AG04450 (cell line): ENCODE results near the gene MINK1. TPM values are rescaled to one million over a fixed set of nuclear protein-coding genes. Genes with fewer than 3 reads are reported as not detected.
A peak's percentile ranks its signal among the peaks of the same experiment; 100 is the strongest.

Experiments
- CTCF ChIA-PET: fragments of 300-600, 350-600 bp; formaldehyde crosslinking; extraction: SDS; loops from one replicate; lab custom pipeline; 2022; ENCODE audit warnings: antibody characterized with exemption, inconsistent platforms; lab: Charles Lee
- POLR2A ChIA-PET: fragments of 350-600 bp; formaldehyde crosslinking; extraction: SDS; loops from one replicate; lab custom pipeline; 2021; ENCODE audit warnings: antibody characterized with exemption, inconsistent platforms; lab: Yijun Ruan, JAX
- DNase-seq: peaks from one replicate; pipeline ENCODE4 v3.0.0-alpha.2; 2011; ENCODE audit warnings: low read depth, low spot score
- H3K27ac ChIP-seq: one replicate; pipeline ENCODE4 v1.5.1; 2012; ENCODE audit warnings: low read depth, low read length, control low read depth
- H3K27me3 ChIP-seq: one replicate; pipeline ENCODE4 v1.6.0; 2012; ENCODE audit warnings: low read length; ENCODE audit not compliant: control insufficient read depth, insufficient read depth
- H3K4me3 ChIP-seq: 2 replicates; pipeline ENCODE4 v1.5.1; 2011; ENCODE audit warnings: mild to moderate bottlenecking, low read depth, low read length, control low read depth
- H3K9me3 ChIP-seq: 2 replicates; pipeline ENCODE4 v1.5.1; 2012; ENCODE audit warnings: low read length; ENCODE audit not compliant: control insufficient read depth, insufficient read depth
- CTCF ChIP-seq: IDR thresholded peaks from 2 replicates; pipeline ENCODE4 v1.5.1; 2011; ENCODE audit warnings: low read depth, low read length, control low read depth, inconsistent platforms
- polyA plus RNA-seq: library from polyadenylated mRNA; depleted of rRNA; stranded (reverse); fragments of >200 nt; gene quantifications from 2 replicates; pipeline ENCODE4 v1.2.3, GENCODE V29; 2011

Gene MINK1
- polyA plus RNA-seq, 1 experiment = 29.4 TPM

GRCh38 chr17:4790705-4791088 is 42.4 kb upstream of the MINK1 start:
- Histone ChIP-seq H3K9me3 (no peaks in the 10 kb centered on the region; the same call in 1 of the 2 replicates), H3K4me3 (peak overlapping the region; percentile 66), H3K27ac (peak overlapping the region; percentile 75), H3K27me3 (peaks cover 12% of the 10 kb centered on the region)
- ChIA-PET CTCF (interaction anchor here (0.6 to 5.7 kb wide), 19 partner anchors 11 to 149 kb away, joined by 3 to 46 read pairs (median 5); partner anchors contain the start of genes ARRB2, PELP1, PLD2 and RNF167), POLR2A (interaction anchor here (1.5 kb wide), 3 partner anchors 11 to 68 kb away, joined by 3 to 5 read pairs (median 4); partner anchors contain the start of gene PLD2)
- TF ChIP-seq CTCF = no peak
- no peak for DNase-seq

- ChIA-PET CTCF (no interaction called here), POLR2A (no interaction called here)
- DNase-seq = no peak
- Histone ChIP-seq H3K27ac (no peak overlapping the region), H3K9me3 (no peaks in the 10 kb centered on the region; the same call in 1 of the 2 replicates), H3K27me3 (no peaks in the 10 kb centered on the region), H3K4me3 (no peak overlapping the region)
- TF ChIP-seq CTCF = no peak
Measured at GRCh38 chr17:4795168-4795567, 38.0 kb upstream of the MINK1 start.

GRCh38 chr17:4796552-4796920 is 36.6 kb upstream of the MINK1 start:
- no peaks in the 10 kb centered on the region for H3K27me3 ChIP-seq
- CTCF ChIA-PET = interaction anchor here (0.7 to 1.2 kb wide), 2 partner anchors 35 to 107 kb away, joined by 3 read pairs; partner anchors contain the start of gene CHRNE
- DNase-seq = no peak
- H3K9me3 ChIP-seq = no peaks in the 10 kb centered on the region; the same call in 1 of the 2 replicates
- POLR2A ChIA-PET = interaction anchor here (0.7 to 1.7 kb wide), 7 partner anchors 9 to 144 kb away, joined by 3 to 18 read pairs (median 4); partner anchors contain the start of genes ARRB2, PLD2, RNF167 and SLC25A11
- peak overlapping the region; percentile 100 for H3K4me3 ChIP-seq
- TF ChIP-seq CTCF = no peak
- H3K27ac ChIP-seq = peak overlapping the region; percentile 31

- H3K4me3 ChIP-seq = no peak overlapping the region
- no peaks in the 10 kb centered on the region for H3K9me3 ChIP-seq
- no peak overlapping the region for H3K27ac ChIP-seq
- no peak for DNase-seq
- no peak for TF ChIP-seq CTCF
- ChIA-PET CTCF (no interaction called here), POLR2A (no interaction called here)
- no peaks in the 10 kb centered on the region for H3K27me3 ChIP-seq
Measured at GRCh38 chr17:4800462-4801196, 32.5 kb upstream of the MINK1 start.

GRCh38 chr17:4802228-4802627 is 30.9 kb upstream of the MINK1 start, which contains the start of gene C17orf114:
TSS of gene C17orf114 (minus strand) at chr17:4802328.
- no peaks in the 10 kb centered on the region for H3K27me3 ChIP-seq
- no peak within 1 kb of the TSS for H3K27ac ChIP-seq
- no peaks in the 10 kb centered on the region; the same call in 1 of the 2 replicates for H3K9me3 ChIP-seq
- POLR2A ChIA-PET = no interaction called here
- DNase-seq = no peak
- CTCF ChIA-PET = no interaction called here
- H3K4me3 ChIP-seq = no peak within 1 kb of the TSS
- TF ChIP-seq CTCF = no peak
